Measurements from ENCODE around the gene PRKCA. TPM values are rescaled to one million over a fixed set of nuclear protein-coding genes. Genes with fewer than 3 reads are reported as not detected.

PRKCA gene
- total and polyA plus RNA-seq, 10 of the 15 experiments (the other 5 are each of a cell fraction or from before 2014, with no cell fraction given): 0.11 to 14.6 (median 0.72) TPM

DNA sequence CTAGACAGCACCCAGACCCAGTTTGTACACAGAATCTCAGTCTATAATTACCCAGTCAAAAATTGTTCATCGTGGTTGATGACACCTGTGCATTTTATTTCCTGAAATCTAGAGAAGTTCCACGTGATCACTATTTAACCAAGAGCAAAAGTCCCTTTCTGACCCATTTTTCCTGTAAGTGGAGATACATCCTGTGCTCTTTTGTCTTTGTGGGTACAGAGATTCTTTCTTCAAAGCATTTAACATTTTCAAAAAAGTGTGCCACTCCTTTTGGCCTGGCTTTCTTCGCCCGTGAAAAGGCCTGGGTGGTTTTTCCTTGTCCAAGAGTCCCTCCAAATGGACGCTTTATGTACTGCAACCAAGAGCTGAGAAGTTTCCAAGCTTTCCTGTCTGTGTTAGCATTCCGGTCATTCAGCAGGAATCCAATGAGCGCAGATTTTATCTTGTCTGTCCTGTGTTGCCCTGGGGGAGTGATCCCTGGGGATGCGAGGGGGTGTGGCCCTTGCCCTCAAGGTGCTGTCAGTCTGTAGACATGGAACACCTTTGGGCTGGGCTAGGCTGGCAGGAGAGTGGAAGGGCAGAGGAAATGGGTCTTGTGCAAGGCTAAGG is 371.4 kb downstream of the PRKCA start:
- no peaks in the 10 kb centered on the region for H3K36me3 ChIP-seq (ENCODE audit: control insufficient read depth in 2 of 2, insufficient read depth in 2 of 2, low read length in 1 of 2)
- H4K20me1 ChIP-seq (ENCODE audit: control insufficient read depth, insufficient read depth): no peaks in the 10 kb centered on the region; the same call in 1 of the 2 replicates
- ChIA-PET RAD21 (ENCODE audit: unreplicated experiment) (interaction anchor here (0.7 to 2.0 kb wide), 12 partner anchors 11 to 473 kb away, joined by 3 to 15 read pairs (median 5); no protein-coding TSS in a partner anchor), SMC1A (ENCODE audit: uncharacterized antibody, unreplicated experiment) (interaction anchor here (0.8 to 2.4 kb wide), 11 partner anchors 12 to 418 kb away, joined by 3 to 17 read pairs (median 4); no protein-coding TSS in a partner anchor), CTCF (interaction anchor here (0.5 to 2.4 kb wide), 16 partner anchors 13 to 1442 kb away, joined by 3 to 14 read pairs (median 4); no protein-coding TSS in a partner anchor), POLR2A (interaction anchor here (0.6 to 1.1 kb wide), 2 partner anchors 40 to 125 kb away, joined by 3 read pairs; no protein-coding TSS in a partner anchor)
- ATAC-seq (peak; percentile 72), FAIRE-seq (peak; percentile 65), DNase-seq (ENCODE audit: low read depth, low spot score) (no peak)
- H3K27me3 ChIP-seq (replicated peaks in 1 of 2; ENCODE audit: control insufficient read depth in 2 of 2, insufficient read depth in 2 of 2, low read length in 1 of 2): no peaks in the 10 kb centered on the region
- no peak overlapping the region; the same call in 1 of the 2 replicates for H2AFZ ChIP-seq (ENCODE audit: control insufficient read depth, low read depth, low read length)
- no peaks in the 10 kb centered on the region for H3K79me2 ChIP-seq (ENCODE audit: control insufficient read depth, insufficient read depth, low read length)
- BruUV-seq (replicated peaks): no TSS peak
- H3K4me2 ChIP-seq (ENCODE audit: control insufficient read depth, insufficient read depth): no peak overlapping the region
- H3K9me3 ChIP-seq (replicated peaks; ENCODE audit: control insufficient read depth, insufficient read depth, low read length): no peaks in the 10 kb centered on the region
- H3K4me3 ChIP-seq: no peak overlapping the region
- WGBS (ENCODE audit: insufficient coverage, insufficient replicate concordance, low lambda C conversion rate, missing lambda C conversion rate): 11% methylated on average over 8 of the region's 8 CpGs
- no peaks in the 10 kb centered on the region for H3K4me1 ChIP-seq (ENCODE audit: control insufficient read depth, insufficient read depth, low read length)
- in situ Hi-C loops (cut with MboI): loop anchor here (5.0 kb wide), 1 partner anchor 416 kb away; no protein-coding TSS in a partner anchor
- no peak overlapping the region for H3K27ac ChIP-seq (ENCODE audit: control insufficient read depth, insufficient read depth)
- intact Hi-C loops (cut with micrococcal nuclease; ENCODE audit: unreplicated experiment): loop anchor here (1.0 to 5.0 kb wide), 4 partner anchors 106 to 473 kb away; partner anchors contain the start of gene PRKCA
- no peak overlapping the region for H3K9ac ChIP-seq (ENCODE audit: control insufficient read depth, insufficient read depth, low read length)
- TF ChIP-seq, protein P1, sequence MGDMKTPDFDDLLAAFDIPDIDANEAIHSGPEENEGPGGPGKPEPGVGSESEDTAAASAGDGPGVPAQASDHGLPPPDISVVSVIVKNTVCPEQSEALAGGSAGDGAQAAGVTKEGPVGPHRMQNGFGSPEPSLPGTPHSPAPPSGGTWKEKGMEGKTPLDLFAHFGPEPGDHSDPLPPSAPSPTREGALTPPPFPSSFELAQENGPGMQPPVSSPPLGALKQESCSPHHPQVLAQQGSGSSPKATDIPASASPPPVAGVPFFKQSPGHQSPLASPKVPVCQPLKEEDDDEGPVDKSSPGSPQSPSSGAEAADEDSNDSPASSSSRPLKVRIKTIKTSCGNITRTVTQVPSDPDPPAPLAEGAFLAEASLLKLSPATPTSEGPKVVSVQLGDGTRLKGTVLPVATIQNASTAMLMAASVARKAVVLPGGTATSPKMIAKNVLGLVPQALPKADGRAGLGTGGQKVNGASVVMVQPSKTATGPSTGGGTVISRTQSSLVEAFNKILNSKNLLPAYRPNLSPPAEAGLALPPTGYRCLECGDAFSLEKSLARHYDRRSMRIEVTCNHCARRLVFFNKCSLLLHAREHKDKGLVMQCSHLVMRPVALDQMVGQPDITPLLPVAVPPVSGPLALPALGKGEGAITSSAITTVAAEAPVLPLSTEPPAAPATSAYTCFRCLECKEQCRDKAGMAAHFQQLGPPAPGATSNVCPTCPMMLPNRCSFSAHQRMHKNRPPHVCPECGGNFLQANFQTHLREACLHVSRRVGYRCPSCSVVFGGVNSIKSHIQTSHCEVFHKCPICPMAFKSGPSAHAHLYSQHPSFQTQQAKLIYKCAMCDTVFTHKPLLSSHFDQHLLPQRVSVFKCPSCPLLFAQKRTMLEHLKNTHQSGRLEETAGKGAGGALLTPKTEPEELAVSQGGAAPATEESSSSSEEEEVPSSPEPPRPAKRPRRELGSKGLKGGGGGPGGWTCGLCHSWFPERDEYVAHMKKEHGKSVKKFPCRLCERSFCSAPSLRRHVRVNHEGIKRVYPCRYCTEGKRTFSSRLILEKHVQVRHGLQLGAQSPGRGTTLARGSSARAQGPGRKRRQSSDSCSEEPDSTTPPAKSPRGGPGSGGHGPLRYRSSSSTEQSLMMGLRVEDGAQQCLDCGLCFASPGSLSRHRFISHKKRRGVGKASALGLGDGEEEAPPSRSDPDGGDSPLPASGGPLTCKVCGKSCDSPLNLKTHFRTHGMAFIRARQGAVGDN (IDR thresholded peaks at IDR 0.05): peak; percentile 47; the same call in 1 of the 2 replicates
- TF ChIP-seq TARDBP (IDR thresholded peaks at IDR 0.05; ENCODE audit: borderline replicate concordance) (no peak), MTA2 (IDR thresholded peaks at IDR 0.05; ENCODE audit: low read depth) (peak; percentile 40; the same call in 1 of the 2 replicates), YBX1 (IDR thresholded peaks at IDR 0.05) (no peak), HDGF (IDR thresholded peaks at IDR 0.05) (peak; percentile 65; the same call in 1 of the 2 replicates), RAD51 (IDR thresholded peaks at IDR 0.05) (peak; percentile 82), IKZF2 (IDR thresholded peaks at IDR 0.05) (peak; percentile 36 to 49; a peak in 2 of 4 replicates), RAD21 (IDR thresholded peaks at IDR 0.05; ENCODE audit: insufficient read depth, low read depth, low read length) (peak; percentile 74), WRNIP1 (IDR thresholded peaks at IDR 0.05; ENCODE audit: borderline replicate concordance, low read depth, low read length) (0 out of 2 replicates have a peak, but pooled peaks have one; percentile 33), CREM (IDR thresholded peaks at IDR 0.05; ENCODE audit: low read depth) (no peak)
- TF ChIP-seq, protein P2, sequence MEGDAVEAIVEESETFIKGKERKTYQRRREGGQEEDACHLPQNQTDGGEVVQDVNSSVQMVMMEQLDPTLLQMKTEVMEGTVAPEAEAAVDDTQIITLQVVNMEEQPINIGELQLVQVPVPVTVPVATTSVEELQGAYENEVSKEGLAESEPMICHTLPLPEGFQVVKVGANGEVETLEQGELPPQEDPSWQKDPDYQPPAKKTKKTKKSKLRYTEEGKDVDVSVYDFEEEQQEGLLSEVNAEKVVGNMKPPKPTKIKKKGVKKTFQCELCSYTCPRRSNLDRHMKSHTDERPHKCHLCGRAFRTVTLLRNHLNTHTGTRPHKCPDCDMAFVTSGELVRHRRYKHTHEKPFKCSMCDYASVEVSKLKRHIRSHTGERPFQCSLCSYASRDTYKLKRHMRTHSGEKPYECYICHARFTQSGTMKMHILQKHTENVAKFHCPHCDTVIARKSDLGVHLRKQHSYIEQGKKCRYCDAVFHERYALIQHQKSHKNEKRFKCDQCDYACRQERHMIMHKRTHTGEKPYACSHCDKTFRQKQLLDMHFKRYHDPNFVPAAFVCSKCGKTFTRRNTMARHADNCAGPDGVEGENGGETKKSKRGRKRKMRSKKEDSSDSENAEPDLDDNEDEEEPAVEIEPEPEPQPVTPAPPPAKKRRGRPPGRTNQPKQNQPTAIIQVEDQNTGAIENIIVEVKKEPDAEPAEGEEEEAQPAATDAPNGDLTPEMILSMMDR (IDR thresholded peaks at IDR 0.05 in 2 of 3, conservative IDR thresholded peaks at IDR 0.05 in 1 of 3; ENCODE audit: control insufficient read depth in 2 of 3, extremely low read depth in 1 of 3, insufficient read depth in 1 of 3, low read depth in 3 of 3, low read length in 3 of 3): peak; percentile 49 to 63 (median 55); a peak in 5 of 6 replicates
- TF ChIP-seq, protein P3, sequence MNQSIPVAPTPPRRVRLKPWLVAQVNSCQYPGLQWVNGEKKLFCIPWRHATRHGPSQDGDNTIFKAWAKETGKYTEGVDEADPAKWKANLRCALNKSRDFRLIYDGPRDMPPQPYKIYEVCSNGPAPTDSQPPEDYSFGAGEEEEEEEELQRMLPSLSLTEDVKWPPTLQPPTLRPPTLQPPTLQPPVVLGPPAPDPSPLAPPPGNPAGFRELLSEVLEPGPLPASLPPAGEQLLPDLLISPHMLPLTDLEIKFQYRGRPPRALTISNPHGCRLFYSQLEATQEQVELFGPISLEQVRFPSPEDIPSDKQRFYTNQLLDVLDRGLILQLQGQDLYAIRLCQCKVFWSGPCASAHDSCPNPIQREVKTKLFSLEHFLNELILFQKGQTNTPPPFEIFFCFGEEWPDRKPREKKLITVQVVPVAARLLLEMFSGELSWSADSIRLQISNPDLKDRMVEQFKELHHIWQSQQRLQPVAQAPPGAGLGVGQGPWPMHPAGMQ (IDR thresholded peaks at IDR 0.05; ENCODE audit: borderline replicate concordance): no peak
- TF ChIP-seq, protein P4, sequence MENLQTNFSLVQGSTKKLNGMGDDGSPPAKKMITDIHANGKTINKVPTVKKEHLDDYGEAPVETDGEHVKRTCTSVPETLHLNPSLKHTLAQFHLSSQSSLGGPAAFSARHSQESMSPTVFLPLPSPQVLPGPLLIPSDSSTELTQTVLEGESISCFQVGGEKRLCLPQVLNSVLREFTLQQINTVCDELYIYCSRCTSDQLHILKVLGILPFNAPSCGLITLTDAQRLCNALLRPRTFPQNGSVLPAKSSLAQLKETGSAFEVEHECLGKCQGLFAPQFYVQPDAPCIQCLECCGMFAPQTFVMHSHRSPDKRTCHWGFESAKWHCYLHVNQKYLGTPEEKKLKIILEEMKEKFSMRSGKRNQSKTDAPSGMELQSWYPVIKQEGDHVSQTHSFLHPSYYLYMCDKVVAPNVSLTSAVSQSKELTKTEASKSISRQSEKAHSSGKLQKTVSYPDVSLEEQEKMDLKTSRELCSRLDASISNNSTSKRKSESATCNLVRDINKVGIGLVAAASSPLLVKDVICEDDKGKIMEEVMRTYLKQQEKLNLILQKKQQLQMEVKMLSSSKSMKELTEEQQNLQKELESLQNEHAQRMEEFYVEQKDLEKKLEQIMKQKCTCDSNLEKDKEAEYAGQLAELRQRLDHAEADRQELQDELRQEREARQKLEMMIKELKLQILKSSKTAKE (IDR thresholded peaks at IDR 0.05; ENCODE audit: low read depth, poor library complexity, severe bottlenecking): peak; percentile 19

Measured in GM12878 (cell line).